ENCODE data around the gene PHLDB1.
A peak's percentile ranks its signal among the peaks of the same experiment; 100 is the strongest.

Gene PHLDB1

GRCh38 chr11:118615282-118615975 lies 8.0 kb downstream of the PHLDB1 start:
- peak overlapping the region; percentile 52 for H3K27ac ChIP-seq (ENCODE audit: low read depth, low read length)
- peaks cover 8% of the 10 kb centered on the region; the same call in 1 of the 2 replicates for H3K36me3 ChIP-seq (ENCODE audit: insufficient read depth, low read length)
- no peak overlapping the region for H3K4me3 ChIP-seq (ENCODE audit: low read depth, low read length)
- H2AFZ ChIP-seq (ENCODE audit: low read length, unreplicated experiment) = no peak overlapping the region
- peaks cover 77% of the 10 kb centered on the region for H3K4me1 ChIP-seq (ENCODE audit: control insufficient read depth, insufficient read depth, low read length, unreplicated experiment)
- peaks cover 36% of the 10 kb centered on the region for H3K79me2 ChIP-seq (ENCODE audit: control insufficient read depth, insufficient read depth, low read length, unreplicated experiment)
- no peaks in the 10 kb centered on the region for H3K27me3 ChIP-seq (ENCODE audit: insufficient read depth, low read length)

- Histone ChIP-seq H3K27ac (ENCODE audit: low read depth, low read length) (peak overlapping the region; percentile 52), H2AFZ (ENCODE audit: low read length, unreplicated experiment) (no peak overlapping the region), H3K36me3 (ENCODE audit: insufficient read depth, low read length) (peaks cover 8% of the 10 kb centered on the region; the same call in 1 of the 2 replicates), H3K79me2 (ENCODE audit: control insufficient read depth, insufficient read depth, low read length, unreplicated experiment) (peaks cover 31% of the 10 kb centered on the region), H3K27me3 (ENCODE audit: insufficient read depth, low read length) (no peaks in the 10 kb centered on the region), H3K4me3 (ENCODE audit: low read depth, low read length) (no peak overlapping the region), H3K4me1 (ENCODE audit: control insufficient read depth, insufficient read depth, low read length, unreplicated experiment) (peaks cover 82% of the 10 kb centered on the region)
These were observed 8.6 kb downstream of the PHLDB1 start for GRCh38 chr11:118615976-118616371.

DNA sequence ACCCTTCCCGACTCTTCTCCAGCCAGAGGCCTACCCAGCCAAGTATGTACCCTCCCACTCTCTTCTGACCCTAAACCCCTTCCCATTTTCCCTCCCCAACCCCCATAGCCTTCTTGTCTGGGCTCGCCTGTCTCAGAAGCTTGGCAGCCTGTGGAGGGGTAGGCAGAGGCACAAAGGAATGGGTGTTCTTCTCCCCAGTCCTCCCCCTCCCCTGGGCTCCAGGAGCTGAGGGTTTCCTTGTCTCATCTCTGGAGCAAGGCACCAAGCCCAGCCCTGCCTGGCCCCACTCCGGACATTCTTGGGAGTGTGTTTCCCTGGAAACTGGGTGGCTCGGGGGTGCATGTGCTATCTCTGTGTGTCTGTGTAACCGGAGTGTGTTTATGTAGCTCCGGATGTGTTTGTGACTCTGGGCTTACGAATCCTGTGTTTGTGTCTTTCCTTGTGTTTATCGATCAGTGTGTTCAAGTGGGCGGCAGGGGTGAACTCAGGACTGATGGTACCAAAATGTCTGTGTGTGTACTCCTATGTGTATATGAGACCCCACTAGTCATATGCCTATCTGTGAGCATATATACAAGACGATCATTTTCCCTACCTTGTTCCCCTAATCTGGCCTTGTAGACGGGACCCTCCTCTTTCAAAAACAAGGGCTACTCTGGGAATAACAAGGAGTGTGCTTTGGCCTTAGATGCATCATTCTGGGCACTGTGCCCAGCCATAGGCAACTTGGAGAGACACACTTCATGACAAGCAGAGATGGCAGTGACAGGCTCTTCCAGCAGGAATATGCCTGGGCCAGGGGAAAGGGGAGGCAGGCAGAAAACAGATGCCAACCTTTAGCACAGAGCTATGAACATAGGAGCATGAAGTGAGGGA lies 10.9 kb downstream of the PHLDB1 start:
- no peak overlapping the region for H2AFZ ChIP-seq (ENCODE audit: low read length, unreplicated experiment)
- peak overlapping the region; percentile 24 for H3K4me3 ChIP-seq (ENCODE audit: low read depth, low read length)
- peaks cover 81% of the 10 kb centered on the region for H3K4me1 ChIP-seq (ENCODE audit: control insufficient read depth, insufficient read depth, low read length, unreplicated experiment)
- H3K79me2 ChIP-seq (ENCODE audit: control insufficient read depth, insufficient read depth, low read length, unreplicated experiment) = peaks cover 26% of the 10 kb centered on the region
- H3K27me3 ChIP-seq (ENCODE audit: insufficient read depth, low read length) = no peaks in the 10 kb centered on the region
- peaks cover 8% of the 10 kb centered on the region; the same call in 1 of the 2 replicates for H3K36me3 ChIP-seq (ENCODE audit: insufficient read depth, low read length)
- peak overlapping the region; percentile 99 for H3K27ac ChIP-seq (ENCODE audit: low read depth, low read length)

- peaks cover 8% of the 10 kb centered on the region; the same call in 1 of the 2 replicates for H3K36me3 ChIP-seq (ENCODE audit: insufficient read depth, low read length)
- H2AFZ ChIP-seq (ENCODE audit: low read length, unreplicated experiment) = no peak overlapping the region
- peaks cover 83% of the 10 kb centered on the region for H3K4me1 ChIP-seq (ENCODE audit: control insufficient read depth, insufficient read depth, low read length, unreplicated experiment)
- H3K27me3 ChIP-seq (ENCODE audit: insufficient read depth, low read length) = no peaks in the 10 kb centered on the region
- H3K79me2 ChIP-seq (ENCODE audit: control insufficient read depth, insufficient read depth, low read length, unreplicated experiment) = peaks cover 23% of the 10 kb centered on the region
- H3K27ac ChIP-seq (ENCODE audit: low read depth, low read length) = peak overlapping the region; percentile 99
- peak overlapping the region; percentile 24; the same call in 1 of the 2 replicates for H3K4me3 ChIP-seq (ENCODE audit: low read depth, low read length)
These were observed 11.6 kb downstream of the PHLDB1 start for GRCh38 chr11:118618991-118619375.

GRCh38 chr11:118619444-118620197 lies 12.2 kb downstream of the PHLDB1 start:
- 0 out of 2 replicates have a peak overlapping the region, but pooled peaks have one; percentile 24 for H3K4me3 ChIP-seq (ENCODE audit: low read depth, low read length)
- H3K4me1 ChIP-seq (ENCODE audit: control insufficient read depth, insufficient read depth, low read length, unreplicated experiment) = peaks cover 80% of the 10 kb centered on the region
- H3K79me2 ChIP-seq (ENCODE audit: control insufficient read depth, insufficient read depth, low read length, unreplicated experiment) = peaks cover 23% of the 10 kb centered on the region
- H3K27ac ChIP-seq (ENCODE audit: low read depth, low read length) = peak overlapping the region; percentile 99
- peaks cover 11% of the 10 kb centered on the region; the same call in 1 of the 2 replicates for H3K36me3 ChIP-seq (ENCODE audit: insufficient read depth, low read length)
- no peak overlapping the region for H2AFZ ChIP-seq (ENCODE audit: low read length, unreplicated experiment)
- no peaks in the 10 kb centered on the region for H3K27me3 ChIP-seq (ENCODE audit: insufficient read depth, low read length)

DNA sequence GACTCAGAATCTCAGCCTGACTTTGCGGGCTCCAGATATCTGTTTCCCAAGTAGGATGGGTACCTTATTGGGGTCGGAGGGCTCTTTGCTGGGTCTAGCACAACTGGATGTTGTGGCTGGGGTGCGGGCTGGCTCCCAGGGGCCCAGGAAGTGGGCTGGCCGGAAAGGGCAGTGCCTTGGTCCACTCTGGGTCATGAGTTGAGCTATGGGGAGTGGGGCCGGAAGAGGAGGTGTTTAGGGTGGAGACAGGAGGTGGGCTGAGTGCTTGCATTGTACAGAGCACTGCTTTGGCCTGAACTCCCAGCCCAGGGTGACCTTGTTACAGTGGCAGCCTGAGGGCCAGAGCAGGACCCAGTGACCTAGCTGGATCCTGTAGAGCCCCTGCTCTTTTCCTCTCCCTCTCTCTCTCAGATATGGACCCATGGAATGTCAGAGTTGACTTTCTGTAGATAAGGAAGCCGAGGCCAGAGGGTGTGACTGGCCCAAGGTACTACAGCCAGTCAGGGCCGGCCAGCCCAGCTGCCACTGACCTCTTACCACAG lies 13.2 kb downstream of the PHLDB1 start:
- peak overlapping the region; percentile 99 for H3K27ac ChIP-seq (ENCODE audit: low read depth, low read length)

GRCh38 chr11:118621071-118621783 lies 13.8 kb downstream of the PHLDB1 start:
- Histone ChIP-seq H3K36me3 (ENCODE audit: insufficient read depth, low read length) (peaks cover 12% of the 10 kb centered on the region; the same call in 1 of the 2 replicates), H3K27me3 (ENCODE audit: insufficient read depth, low read length) (no peaks in the 10 kb centered on the region), H3K27ac (ENCODE audit: low read depth, low read length) (peak overlapping the region; percentile 99), H2AFZ (ENCODE audit: low read length, unreplicated experiment) (no peak overlapping the region), H3K4me1 (ENCODE audit: control insufficient read depth, insufficient read depth, low read length, unreplicated experiment) (peaks cover 76% of the 10 kb centered on the region), H3K4me3 (ENCODE audit: low read depth, low read length) (peak overlapping the region; percentile 83), H3K79me2 (ENCODE audit: control insufficient read depth, insufficient read depth, low read length, unreplicated experiment) (peaks cover 26% of the 10 kb centered on the region)

More for the DNA sequence above, 13.2 kb downstream of the PHLDB1 start:
- Histone ChIP-seq H3K27me3 (ENCODE audit: insufficient read depth, low read length) (no peaks in the 10 kb centered on the region), H3K79me2 (ENCODE audit: control insufficient read depth, insufficient read depth, low read length, unreplicated experiment) (peaks cover 26% of the 10 kb centered on the region), H3K4me3 (ENCODE audit: low read depth, low read length) (peak overlapping the region; percentile 83), H3K36me3 (ENCODE audit: insufficient read depth, low read length) (peaks cover 13% of the 10 kb centered on the region; the same call in 1 of the 2 replicates), H2AFZ (ENCODE audit: low read length, unreplicated experiment) (no peak overlapping the region), H3K4me1 (ENCODE audit: control insufficient read depth, insufficient read depth, low read length, unreplicated experiment) (peaks cover 82% of the 10 kb centered on the region)

GRCh38 chr11:118621784-118622375 lies 14.5 kb downstream of the PHLDB1 start:
- H3K79me2 ChIP-seq (ENCODE audit: control insufficient read depth, insufficient read depth, low read length, unreplicated experiment) = peaks cover 26% of the 10 kb centered on the region
- H3K4me3 ChIP-seq (ENCODE audit: low read depth, low read length) = peak overlapping the region; percentile 83
- no peaks in the 10 kb centered on the region for H3K27me3 ChIP-seq (ENCODE audit: insufficient read depth, low read length)
- peak overlapping the region; percentile 99 for H3K27ac ChIP-seq (ENCODE audit: low read depth, low read length)
- peaks cover 9% of the 10 kb centered on the region; the same call in 1 of the 2 replicates for H3K36me3 ChIP-seq (ENCODE audit: insufficient read depth, low read length)
- H3K4me1 ChIP-seq (ENCODE audit: control insufficient read depth, insufficient read depth, low read length, unreplicated experiment) = peaks cover 71% of the 10 kb centered on the region
- no peak overlapping the region for H2AFZ ChIP-seq (ENCODE audit: low read length, unreplicated experiment)

GRCh38 chr11:118622376-118623268 lies 15.2 kb downstream of the PHLDB1 start:
- H3K79me2 ChIP-seq (ENCODE audit: control insufficient read depth, insufficient read depth, low read length, unreplicated experiment) = peaks cover 26% of the 10 kb centered on the region
- no peaks in the 10 kb centered on the region for H3K27me3 ChIP-seq (ENCODE audit: insufficient read depth, low read length)
- peak overlapping the region; percentile 83 for H3K4me3 ChIP-seq (ENCODE audit: low read depth, low read length)
- peaks cover 63% of the 10 kb centered on the region for H3K4me1 ChIP-seq (ENCODE audit: control insufficient read depth, insufficient read depth, low read length, unreplicated experiment)
- peak overlapping the region; percentile 99 for H3K27ac ChIP-seq (ENCODE audit: low read depth, low read length)
- no peak overlapping the region for H2AFZ ChIP-seq (ENCODE audit: low read length, unreplicated experiment)
- peaks cover 14% of the 10 kb centered on the region; the same call in 1 of the 2 replicates for H3K36me3 ChIP-seq (ENCODE audit: insufficient read depth, low read length)
